ENCODE results near the gene MRPL19. TPM values are rescaled to one million over a fixed set of nuclear protein-coding genes. Genes with fewer than 3 reads are reported as not detected.

The MRPL19 gene
- total and polyA plus RNA-seq, 2 donors (not counting 3 experiments of a cell fraction or from before 2014, with no cell fraction given) = 13.0 to 52.3 TPM

DNA sequence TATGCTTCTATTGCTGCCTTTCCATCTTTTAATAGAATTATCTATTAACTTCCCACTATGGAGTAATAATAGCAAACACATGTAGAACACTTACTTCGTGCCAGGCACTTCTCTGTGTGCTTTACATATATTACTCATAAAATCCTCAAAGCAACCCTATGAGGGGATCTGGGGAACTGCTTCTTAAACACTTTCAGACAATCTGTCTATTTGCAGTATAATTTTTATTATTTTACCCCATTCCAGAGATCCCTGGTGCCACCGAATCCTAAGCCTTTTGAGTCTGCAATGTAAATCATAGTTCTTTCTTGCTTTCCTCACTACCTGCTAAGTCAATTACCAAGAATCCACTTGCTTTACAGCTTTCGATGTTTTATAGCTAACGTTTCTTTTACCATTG is 89.7 kb downstream of the MRPL19 start:
- dilution Hi-C loops (cut with MboI; ENCODE audit: extremely low pct_ligation_motif_present, low sequenced_read_pairs) (no loop called here), intact Hi-C loops (cut with micrococcal nuclease) (no loop called here)
- H3K4me3 ChIP-seq (replicated peaks in 1 of 3; ENCODE audit: insufficient read depth in 1 of 3, low read depth in 1 of 3, low read length in 3 of 3) = no peak overlapping the region
- H3K27me3 ChIP-seq (ENCODE audit: control insufficient read depth in 2 of 2, insufficient read depth in 2 of 2, low read length in 2 of 2) = peaks cover 0 to 2% of the 10 kb centered on the region in 2 experiments
- POLR2A ChIA-PET = no interaction called here
- TF ChIP-seq, protein P1, sequence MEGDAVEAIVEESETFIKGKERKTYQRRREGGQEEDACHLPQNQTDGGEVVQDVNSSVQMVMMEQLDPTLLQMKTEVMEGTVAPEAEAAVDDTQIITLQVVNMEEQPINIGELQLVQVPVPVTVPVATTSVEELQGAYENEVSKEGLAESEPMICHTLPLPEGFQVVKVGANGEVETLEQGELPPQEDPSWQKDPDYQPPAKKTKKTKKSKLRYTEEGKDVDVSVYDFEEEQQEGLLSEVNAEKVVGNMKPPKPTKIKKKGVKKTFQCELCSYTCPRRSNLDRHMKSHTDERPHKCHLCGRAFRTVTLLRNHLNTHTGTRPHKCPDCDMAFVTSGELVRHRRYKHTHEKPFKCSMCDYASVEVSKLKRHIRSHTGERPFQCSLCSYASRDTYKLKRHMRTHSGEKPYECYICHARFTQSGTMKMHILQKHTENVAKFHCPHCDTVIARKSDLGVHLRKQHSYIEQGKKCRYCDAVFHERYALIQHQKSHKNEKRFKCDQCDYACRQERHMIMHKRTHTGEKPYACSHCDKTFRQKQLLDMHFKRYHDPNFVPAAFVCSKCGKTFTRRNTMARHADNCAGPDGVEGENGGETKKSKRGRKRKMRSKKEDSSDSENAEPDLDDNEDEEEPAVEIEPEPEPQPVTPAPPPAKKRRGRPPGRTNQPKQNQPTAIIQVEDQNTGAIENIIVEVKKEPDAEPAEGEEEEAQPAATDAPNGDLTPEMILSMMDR (IDR thresholded peaks at IDR 0.05; ENCODE audit: extremely low read depth in 1 of 2, insufficient read depth in 1 of 2, low read depth in 1 of 2, low read length in 2 of 2) = no peak
- TF ChIP-seq MYC (IDR thresholded peaks at IDR 0.05; ENCODE audit: low read depth, low read length) (no peak), JUN (IDR thresholded peaks at IDR 0.05; ENCODE audit: borderline replicate concordance, insufficient read depth, insufficient read length, low read depth) (no peak), EZH2 (IDR thresholded peaks at IDR 0.05; ENCODE audit: borderline replicate concordance, low read depth, low read length, severe bottlenecking) (no peak), FOS (IDR thresholded peaks at IDR 0.05; ENCODE audit: borderline replicate concordance, insufficient read depth, low read length) (no peak), GATA2 (IDR thresholded peaks at IDR 0.05; ENCODE audit: insufficient read depth, insufficient read length, low read depth, low read length) (no peak), POLR2AphosphoS5 (IDR thresholded peaks at IDR 0.05; ENCODE audit: insufficient read depth, low read depth, low read length) (no peak), POLR2A (IDR thresholded peaks at IDR 0.05; ENCODE audit: low read depth, low read length) (no peak)
- TF ChIP-seq, protein P2, sequence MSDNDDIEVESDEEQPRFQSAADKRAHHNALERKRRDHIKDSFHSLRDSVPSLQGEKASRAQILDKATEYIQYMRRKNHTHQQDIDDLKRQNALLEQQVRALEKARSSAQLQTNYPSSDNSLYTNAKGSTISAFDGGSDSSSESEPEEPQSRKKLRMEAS (IDR thresholded peaks at IDR 0.05; ENCODE audit: insufficient read depth, insufficient read length) = no peak
- H3K9me1 ChIP-seq (replicated peaks; ENCODE audit: control insufficient read depth, extremely low read depth, insufficient read depth, low read length) = no peaks in the 10 kb centered on the region
- DNase-seq (ENCODE audit: low read depth, low spot score) (no peak), FAIRE-seq (no peak)
- H3K9ac ChIP-seq (replicated peaks; ENCODE audit: extremely low read depth, insufficient read depth, low read length) = no peak overlapping the region
- no peak overlapping the region for H2AFZ ChIP-seq (ENCODE audit: low read depth, low read length)
- no peaks in the 10 kb centered on the region for H3K9me3 ChIP-seq (replicated peaks; ENCODE audit: control insufficient read depth, insufficient read depth, low read length)
- no peaks in the 10 kb centered on the region for H3K4me1 ChIP-seq (ENCODE audit: control insufficient read depth, extremely low read depth, insufficient read depth, low read length)
- CTCF ChIA-PET = no interaction called here
- H3K27ac ChIP-seq (ENCODE audit: insufficient read depth, low read depth, low read length) = no peak overlapping the region
- no peaks in the 10 kb centered on the region for H3K36me3 ChIP-seq (ENCODE audit: control insufficient read depth in 2 of 2, extremely low read depth in 1 of 2, insufficient read depth in 2 of 2, low read length in 2 of 2)
- no peak overlapping the region for H3K4me2 ChIP-seq (ENCODE audit: insufficient read depth, low read length)
- no TSS peak for BruUV-seq (replicated peaks)
- H3K79me2 ChIP-seq (ENCODE audit: control insufficient read depth, insufficient read depth, low read length) = no peaks in the 10 kb centered on the region
- H4K20me1 ChIP-seq (replicated peaks; ENCODE audit: control insufficient read depth, extremely low read depth, insufficient read depth, low read length) = no peaks in the 10 kb centered on the region

Measured in endothelial cell of umbilical vein (primary cell).